HG02943 (cell line): ENCODE measurements around the gene CEACAM18.
"Not testable (repeated sequence)": the region's sequence is repeated elsewhere in the genome, so short reads cannot be mapped to it uniquely, and the experiment has no call there.

ENCODE experiments used
- ATAC-seq: cut with Tn5 transposase; IDR thresholded peaks from one replicate; pipeline ENCODE4 v1.9.1; 2021; ENCODE audit warnings: mild to moderate bottlenecking, low read depth, moderate library complexity; ENCODE audit not compliant: unreplicated experiment

CEACAM18 gene

GRCh38 chr19:51460164-51460992 lies 18.0 kb upstream of the CEACAM18 start:
- no peak for ATAC-seq

- no peak for ATAC-seq
These were observed 16.6 kb upstream of the CEACAM18 start for GRCh38 chr19:51461723-51462161.

GRCh38 chr19:51462276-51462675 lies 16.1 kb upstream of the CEACAM18 start:
- ATAC-seq, result no peak

- no peak for ATAC-seq
These were observed 15.7 kb upstream of the CEACAM18 start for GRCh38 chr19:51462681-51463080.

- ATAC-seq, result not testable (repeated sequence)
These were observed 14.3 kb upstream of the CEACAM18 start for GRCh38 chr19:51463976-51464581.

GRCh38 chr19:51466723-51467122 lies 11.6 kb upstream of the CEACAM18 start:
- no peak for ATAC-seq

GRCh38 chr19:51467864-51468544 lies 10.3 kb upstream of the CEACAM18 start:
- ATAC-seq, result no peak

- ATAC-seq, result no peak
These were observed 9.8 kb upstream of the CEACAM18 start for GRCh38 chr19:51468545-51468920.

- no peak for ATAC-seq
These were observed 9.2 kb upstream of the CEACAM18 start for GRCh38 chr19:51469162-51469561.

- no peak for ATAC-seq
These were observed 8.7 kb upstream of the CEACAM18 start for GRCh38 chr19:51469629-51470028.

- ATAC-seq, result no peak
These were observed 7.4 kb upstream of the CEACAM18 start for GRCh38 chr19:51470966-51471365.

GRCh38 chr19:51471527-51471926 lies 6.8 kb upstream of the CEACAM18 start:
- ATAC-seq, result no peak

GRCh38 chr19:51472607-51473006 lies 5.7 kb upstream of the CEACAM18 start:
- ATAC-seq, result no peak

- ATAC-seq, result no peak
These were observed 5.2 kb upstream of the CEACAM18 start for GRCh38 chr19:51473009-51473707.

- no peak for ATAC-seq
These were observed 2.2 kb upstream of the CEACAM18 start for GRCh38 chr19:51476164-51476563.

- no peak for ATAC-seq
These were observed 995 bp upstream of the CEACAM18 start for GRCh38 chr19:51477344-51477743.

- ATAC-seq, result no peak
These were observed 1.4 kb downstream of the CEACAM18 start for GRCh38 chr19:51479531-51480331.

GRCh38 chr19:51480590-51480989 lies 2.3 kb downstream of the CEACAM18 start:
- ATAC-seq, result no peak

- no peak for ATAC-seq
These were observed 7.8 kb downstream of the CEACAM18 start for GRCh38 chr19:51485960-51486660.
